SU-DHL-6 (cell line): ENCODE data around the gene CD200R1L.

ENCODE experiments used
- EZH2phosphoT487 ChIP-seq: fragments of 200-600 bp; sonication (generic), shearing (Covaris generic); conservative IDR thresholded peaks from 2 replicates; pipeline ENCODE4 v1.6.1; 2018; ENCODE audit warnings: mild to moderate bottlenecking, antibody characterized with exemption, low read length, moderate library complexity, mixed read lengths
- TF ChIP-seq, protein P1 (sequence below): fragments of 200-600 bp; sonication (generic); IDR thresholded peaks from one replicate; pipeline ENCODE4 v1.5.1; 2017; ENCODE audit warnings: antibody characterized with exemption, mild to moderate bottlenecking, low read length, moderate library complexity; ENCODE audit not compliant: insufficient read depth, poor library complexity, severe bottlenecking

DNA sequence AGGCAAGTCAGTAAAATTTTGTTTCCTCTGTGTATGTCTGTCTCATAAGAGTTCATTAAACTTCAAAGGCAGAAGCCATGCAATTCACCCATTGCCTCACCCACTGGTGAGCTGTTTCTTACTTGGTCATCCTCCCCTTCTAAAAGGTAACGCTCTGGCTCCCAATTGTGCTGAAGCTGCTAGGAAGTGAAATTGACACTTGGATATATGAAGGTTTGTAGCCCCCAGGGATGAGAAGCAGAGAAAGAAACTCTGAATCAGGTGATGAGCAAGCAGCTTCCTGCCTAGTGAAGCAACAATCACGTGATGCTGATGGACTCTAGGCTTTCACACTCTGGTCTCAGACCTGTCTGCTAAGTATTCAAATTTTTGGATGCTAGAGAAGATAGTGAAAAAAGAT, 70.7 kb downstream of the CD200R1L start:
- TF ChIP-seq, protein P1, sequence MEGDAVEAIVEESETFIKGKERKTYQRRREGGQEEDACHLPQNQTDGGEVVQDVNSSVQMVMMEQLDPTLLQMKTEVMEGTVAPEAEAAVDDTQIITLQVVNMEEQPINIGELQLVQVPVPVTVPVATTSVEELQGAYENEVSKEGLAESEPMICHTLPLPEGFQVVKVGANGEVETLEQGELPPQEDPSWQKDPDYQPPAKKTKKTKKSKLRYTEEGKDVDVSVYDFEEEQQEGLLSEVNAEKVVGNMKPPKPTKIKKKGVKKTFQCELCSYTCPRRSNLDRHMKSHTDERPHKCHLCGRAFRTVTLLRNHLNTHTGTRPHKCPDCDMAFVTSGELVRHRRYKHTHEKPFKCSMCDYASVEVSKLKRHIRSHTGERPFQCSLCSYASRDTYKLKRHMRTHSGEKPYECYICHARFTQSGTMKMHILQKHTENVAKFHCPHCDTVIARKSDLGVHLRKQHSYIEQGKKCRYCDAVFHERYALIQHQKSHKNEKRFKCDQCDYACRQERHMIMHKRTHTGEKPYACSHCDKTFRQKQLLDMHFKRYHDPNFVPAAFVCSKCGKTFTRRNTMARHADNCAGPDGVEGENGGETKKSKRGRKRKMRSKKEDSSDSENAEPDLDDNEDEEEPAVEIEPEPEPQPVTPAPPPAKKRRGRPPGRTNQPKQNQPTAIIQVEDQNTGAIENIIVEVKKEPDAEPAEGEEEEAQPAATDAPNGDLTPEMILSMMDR = no peak
- no peak for TF ChIP-seq EZH2phosphoT487
